ENCODE data around the gene AKT3.

- TF ChIP-seq, protein P1, sequence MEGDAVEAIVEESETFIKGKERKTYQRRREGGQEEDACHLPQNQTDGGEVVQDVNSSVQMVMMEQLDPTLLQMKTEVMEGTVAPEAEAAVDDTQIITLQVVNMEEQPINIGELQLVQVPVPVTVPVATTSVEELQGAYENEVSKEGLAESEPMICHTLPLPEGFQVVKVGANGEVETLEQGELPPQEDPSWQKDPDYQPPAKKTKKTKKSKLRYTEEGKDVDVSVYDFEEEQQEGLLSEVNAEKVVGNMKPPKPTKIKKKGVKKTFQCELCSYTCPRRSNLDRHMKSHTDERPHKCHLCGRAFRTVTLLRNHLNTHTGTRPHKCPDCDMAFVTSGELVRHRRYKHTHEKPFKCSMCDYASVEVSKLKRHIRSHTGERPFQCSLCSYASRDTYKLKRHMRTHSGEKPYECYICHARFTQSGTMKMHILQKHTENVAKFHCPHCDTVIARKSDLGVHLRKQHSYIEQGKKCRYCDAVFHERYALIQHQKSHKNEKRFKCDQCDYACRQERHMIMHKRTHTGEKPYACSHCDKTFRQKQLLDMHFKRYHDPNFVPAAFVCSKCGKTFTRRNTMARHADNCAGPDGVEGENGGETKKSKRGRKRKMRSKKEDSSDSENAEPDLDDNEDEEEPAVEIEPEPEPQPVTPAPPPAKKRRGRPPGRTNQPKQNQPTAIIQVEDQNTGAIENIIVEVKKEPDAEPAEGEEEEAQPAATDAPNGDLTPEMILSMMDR (conservative IDR thresholded peaks at IDR 0.05), result no peak
- no peak for TF ChIP-seq EZH2 (IDR thresholded peaks at IDR 0.05; ENCODE audit: low read depth)
Observed at GRCh38 chr1:243587823-243588560, 262.1 kb downstream of the AKT3 start.

All from PC-9 (cell line).